HG03442 (cell line): Measurements from ENCODE around the gene NXPE3.
"Not testable (repeated sequence)": the region's sequence is repeated elsewhere in the genome, so short reads cannot be mapped to it uniquely, and the experiment has no call there.

Experiments used
- ATAC-seq: cut with Tn5 transposase; IDR thresholded peaks from one replicate; pipeline ENCODE4 v1.9.1; 2021; ENCODE audit warnings: mild to moderate bottlenecking, moderate library complexity; ENCODE audit not compliant: unreplicated experiment

NXPE3 gene

DNA sequence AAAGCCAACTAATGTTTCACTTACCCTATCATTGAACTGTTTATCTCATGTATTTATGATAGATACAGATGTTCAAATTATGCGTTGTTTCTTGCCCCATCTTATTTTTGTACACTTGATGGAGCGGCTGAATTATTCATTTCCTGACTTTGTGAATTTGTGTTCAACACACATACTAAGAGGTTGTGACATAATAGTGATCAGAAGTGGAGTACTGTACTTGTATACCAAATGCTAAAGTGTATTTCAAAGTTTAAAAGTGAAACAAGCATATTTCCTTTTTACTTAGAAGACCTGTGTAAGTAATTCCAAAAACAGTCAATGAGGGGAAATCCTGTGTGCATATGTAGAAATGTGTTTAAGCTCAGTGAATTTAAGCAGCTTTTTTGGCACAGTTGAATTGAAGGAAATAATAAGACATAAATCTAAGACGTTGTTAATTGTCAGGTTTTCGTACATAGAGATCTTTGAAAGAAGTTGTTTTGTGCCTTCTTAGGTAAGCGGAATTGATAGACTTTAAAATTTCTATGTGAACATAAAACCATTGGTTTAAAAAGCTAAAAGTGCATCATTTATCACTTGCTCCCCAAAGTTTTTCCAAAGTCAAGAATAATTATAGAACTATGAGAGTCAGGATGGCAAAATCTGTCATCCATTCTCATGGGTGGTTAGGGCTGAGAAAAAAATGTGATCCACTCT is 72.2 kb downstream of the NXPE3 start:
- no peak for ATAC-seq

DNA sequence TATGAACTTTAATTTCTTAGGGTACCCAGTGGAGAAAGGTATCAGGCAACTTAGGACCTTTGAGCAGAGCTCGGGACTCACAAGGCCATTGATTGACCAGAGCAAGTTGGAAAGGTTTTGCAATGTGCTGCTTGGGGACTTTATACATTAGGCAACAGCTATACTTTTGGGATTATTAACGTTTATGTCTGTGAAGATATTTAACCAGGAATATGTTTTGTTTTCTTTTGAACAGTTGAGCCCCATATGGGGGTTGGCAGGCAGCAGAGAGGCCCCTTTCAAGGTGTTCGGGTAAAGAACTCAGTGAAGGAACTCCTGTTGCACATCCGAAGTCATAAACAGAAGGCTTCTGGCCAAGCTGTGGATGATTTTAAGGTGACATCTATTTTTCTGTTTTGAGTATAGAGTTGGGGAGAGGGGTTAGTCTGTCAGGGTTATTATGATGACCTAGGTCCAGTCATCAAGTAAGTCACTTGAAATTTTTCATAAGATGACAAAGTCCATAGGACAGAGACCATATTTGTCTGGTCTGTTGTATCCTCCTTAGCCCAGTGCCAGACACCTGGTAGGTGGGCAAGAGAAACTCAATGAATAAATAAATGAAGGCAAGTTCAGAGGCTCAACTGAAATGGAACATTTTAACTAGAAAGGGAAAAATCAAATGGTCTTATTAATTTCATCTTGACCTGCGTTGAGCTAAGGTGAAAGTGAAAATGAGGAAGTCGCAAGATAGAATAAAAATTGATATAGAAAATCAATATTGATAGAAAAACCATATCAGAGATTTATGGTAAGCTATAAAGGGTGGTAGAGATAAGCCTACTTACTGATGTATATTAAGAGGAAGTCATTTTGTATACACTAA is 73.1 kb downstream of the NXPE3 start:
- no peak for ATAC-seq

DNA sequence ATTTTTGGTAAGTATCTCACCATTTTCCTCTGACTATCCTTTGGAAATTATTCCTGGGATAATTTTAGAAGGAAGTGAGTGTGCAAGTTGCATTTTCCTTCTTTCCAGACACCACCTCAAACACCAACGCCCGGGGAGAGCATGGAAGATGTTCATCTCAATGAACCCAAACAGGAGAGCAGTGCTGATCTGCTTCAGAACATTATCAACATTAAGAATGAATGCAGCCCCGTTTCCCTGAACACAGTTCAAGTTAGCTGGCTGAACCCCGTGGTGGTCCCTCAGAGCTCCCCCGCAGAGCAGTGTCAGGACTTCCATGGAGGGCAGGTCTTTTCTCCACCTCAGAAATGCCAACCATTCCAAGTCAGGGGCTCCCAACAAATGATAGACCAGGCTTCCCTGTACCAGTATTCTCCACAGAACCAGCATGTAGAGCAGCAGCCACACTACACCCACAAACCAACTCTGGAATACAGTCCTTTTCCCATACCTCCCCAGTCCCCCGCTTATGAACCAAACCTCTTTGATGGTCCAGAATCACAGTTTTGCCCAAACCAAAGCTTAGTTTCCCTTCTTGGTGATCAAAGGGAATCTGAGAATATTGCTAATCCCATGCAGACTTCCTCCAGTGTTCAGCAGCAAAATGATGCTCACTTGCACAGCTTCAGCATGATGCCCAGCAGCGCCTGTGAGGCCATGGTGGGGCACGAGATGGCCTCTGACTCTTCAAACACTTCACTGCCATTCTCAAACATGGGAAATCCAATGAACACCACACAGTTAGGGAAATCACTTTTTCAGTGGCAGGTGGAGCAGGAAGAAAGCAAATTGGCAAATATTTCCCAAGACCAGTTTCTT is 74.2 kb downstream of the NXPE3 start:
- no peak for ATAC-seq

DNA sequence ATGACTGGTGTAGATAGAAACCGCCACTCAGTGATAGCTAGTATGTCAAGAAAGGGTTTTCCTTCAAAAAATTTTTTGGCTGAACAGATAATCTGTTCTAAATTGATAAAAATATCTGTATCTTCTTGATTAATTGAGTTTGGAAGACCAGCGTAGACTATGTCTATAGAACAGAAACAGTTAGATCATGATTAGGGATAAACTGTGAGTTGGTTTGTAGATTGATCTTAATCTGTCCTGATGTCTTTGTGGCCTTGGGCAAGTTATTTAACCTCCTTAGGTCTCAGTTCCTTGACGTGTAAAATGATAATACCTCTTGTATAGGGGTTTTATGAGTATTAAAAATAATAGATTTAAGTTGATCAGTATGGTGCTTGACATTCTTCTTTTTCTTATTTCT is 75.0 kb downstream of the NXPE3 start:
- no peak for ATAC-seq

DNA sequence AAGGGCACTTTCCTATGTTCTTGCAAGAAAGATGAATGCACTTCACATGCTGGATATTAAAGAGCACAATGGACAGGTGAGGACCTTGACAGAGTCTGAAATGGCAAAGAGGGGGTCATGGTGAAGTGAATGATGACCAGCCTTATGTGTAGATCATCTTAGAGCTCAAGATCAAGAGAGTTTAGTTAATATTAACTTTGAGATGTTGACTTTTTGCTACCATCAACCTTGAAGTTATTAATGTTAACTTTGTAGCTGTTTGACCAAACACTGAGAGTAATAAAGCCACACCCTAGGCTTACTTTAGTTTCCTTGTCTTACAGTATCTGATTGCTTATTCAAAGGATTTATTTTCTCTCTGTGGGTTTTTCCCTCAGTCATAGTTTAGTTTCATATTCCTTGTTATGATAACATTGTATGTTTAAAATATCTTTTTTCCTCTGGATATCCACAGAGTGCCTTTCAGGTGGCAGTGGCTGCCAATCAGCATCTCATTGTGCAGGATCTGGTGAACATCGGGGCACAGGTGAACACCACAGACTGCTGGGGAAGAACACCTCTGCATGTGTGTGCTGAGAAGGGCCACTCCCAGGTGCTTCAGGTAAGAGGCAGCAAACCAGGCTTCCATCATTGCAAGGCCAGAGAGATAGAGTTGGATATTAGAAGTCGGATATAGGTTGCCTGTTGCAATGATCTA is 75.7 kb downstream of the NXPE3 start:
- no peak for ATAC-seq

DNA sequence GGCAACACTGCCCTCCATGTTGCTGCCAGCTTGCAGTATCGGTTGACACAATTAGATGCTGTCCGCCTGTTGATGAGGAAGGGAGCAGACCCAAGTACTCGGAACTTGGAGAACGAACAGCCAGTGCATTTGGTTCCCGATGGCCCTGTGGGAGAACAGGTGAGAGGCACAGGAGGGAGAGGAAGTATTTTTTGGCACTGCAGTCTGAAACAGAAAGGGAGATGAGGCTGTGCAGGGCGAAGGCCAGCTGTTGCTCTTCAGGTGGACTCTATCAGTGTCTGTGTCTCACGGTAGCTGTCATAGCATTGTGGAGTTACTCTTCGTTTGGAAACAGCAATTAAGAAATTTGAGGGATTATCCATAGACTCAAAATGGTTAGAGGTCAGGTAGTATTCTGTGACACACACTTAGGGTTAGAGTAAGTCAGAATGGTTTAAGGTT is 78.3 kb downstream of the NXPE3 start:
- no peak for ATAC-seq

DNA sequence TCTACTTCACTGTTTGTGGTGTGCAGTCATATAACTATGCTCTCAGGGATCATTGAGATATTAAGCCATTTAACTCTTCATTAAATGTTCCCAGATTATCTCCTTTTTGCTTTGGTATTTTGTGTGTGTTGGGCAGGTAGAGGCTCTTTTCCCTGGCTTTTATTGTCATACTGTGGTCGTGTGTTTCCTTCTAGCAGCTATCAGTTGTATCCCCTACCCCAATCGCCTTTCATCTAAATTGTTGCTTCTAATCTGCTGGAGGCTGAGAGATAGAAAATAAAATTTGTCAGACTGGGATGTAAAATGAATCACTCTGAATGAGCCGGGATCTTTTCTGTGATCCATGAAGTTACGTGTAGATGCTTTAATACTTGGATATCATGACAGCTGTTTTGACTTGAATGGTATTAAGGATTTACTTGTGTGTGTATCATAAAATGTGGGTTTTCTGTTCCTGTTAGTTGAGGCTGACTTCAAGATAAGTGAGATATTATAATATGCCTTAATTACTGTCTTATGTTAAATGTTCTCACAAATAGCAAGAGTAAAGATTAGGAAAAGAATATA is 79.5 kb downstream of the NXPE3 start:
- ATAC-seq, result no peak

DNA sequence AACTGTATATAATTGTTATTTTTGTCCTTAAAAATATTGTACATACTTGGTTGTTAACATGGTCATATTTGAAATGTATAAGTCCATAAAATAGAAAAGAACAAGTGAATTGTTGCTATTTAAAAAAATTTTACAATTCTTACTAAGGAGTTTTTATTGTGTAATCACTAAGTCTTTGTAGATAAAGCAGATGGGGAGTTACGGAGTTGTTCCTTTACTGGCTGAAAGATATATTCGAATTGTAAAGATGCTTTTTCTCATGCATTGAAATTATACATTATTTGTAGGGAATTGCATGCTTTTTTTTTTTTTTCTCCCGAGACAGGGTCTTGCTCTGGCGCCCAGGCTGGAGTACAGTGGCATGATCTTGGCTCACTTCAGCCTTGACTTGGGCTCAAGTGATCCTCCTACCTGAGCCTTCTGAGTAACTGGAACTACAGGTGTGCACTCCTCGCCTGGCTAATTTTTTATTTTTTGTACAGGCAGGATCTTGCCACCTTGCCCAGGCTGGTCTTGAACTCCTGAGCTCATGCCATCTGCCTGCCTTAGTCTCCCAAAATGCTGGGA is 81.0 kb downstream of the NXPE3 start:
- no peak for ATAC-seq

DNA sequence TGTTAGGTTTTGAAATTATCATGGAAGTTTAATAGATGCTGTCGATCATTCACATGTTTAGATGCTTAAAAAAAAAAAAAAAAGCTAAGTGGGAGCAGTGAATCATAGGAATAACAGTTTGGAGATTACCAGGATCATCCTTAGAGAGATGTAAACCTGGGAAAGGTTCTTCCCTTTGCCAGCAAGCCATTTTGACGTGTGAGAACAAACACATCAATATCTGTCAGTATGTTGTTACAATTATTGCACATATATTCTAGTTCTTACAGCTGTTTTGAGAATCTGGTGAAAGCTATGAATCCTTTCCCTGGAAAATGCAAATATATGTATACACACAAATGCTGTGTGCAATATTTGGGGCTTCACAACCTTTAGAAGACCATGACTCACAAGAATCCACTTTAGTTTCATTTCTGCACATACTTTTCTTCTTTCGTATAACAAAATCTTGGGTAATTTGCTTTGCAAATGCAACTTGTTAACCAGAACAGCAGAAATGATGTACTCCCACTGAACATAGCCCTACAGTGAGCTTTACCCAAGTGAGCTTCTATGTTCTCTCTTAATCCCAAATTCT is 82.3 kb downstream of the NXPE3 start:
- ATAC-seq, result peak; percentile 40

DNA sequence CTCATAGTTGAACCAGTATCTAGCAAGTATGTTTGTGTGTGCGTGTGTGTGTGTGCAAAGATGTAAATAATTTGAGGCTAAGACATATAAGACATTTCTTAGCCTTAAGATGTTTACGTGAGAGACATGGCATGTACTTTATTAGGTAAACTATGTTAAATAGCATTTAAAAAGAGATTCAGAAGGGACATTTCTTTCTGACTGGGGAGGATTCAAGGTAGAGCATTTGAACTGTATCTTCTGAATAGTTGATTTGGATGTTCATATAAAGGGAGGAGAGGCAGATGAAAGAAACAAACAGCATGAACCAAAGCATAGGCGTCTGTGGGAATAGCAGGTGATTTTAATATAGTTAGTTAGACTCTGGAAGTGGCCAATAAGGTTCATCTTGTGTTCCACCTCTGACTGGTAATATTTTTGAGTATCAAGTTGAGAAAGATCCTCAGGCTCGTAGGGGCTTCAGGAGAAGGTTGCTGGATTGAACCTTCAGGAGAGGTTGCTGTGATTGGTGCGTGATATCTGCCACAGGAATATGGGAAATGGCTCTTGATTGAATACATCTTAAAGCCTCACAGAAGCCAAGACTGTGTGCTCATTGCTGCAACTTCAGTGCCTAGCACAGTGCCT is 82.9 kb downstream of the NXPE3 start:
- no peak for ATAC-seq

DNA sequence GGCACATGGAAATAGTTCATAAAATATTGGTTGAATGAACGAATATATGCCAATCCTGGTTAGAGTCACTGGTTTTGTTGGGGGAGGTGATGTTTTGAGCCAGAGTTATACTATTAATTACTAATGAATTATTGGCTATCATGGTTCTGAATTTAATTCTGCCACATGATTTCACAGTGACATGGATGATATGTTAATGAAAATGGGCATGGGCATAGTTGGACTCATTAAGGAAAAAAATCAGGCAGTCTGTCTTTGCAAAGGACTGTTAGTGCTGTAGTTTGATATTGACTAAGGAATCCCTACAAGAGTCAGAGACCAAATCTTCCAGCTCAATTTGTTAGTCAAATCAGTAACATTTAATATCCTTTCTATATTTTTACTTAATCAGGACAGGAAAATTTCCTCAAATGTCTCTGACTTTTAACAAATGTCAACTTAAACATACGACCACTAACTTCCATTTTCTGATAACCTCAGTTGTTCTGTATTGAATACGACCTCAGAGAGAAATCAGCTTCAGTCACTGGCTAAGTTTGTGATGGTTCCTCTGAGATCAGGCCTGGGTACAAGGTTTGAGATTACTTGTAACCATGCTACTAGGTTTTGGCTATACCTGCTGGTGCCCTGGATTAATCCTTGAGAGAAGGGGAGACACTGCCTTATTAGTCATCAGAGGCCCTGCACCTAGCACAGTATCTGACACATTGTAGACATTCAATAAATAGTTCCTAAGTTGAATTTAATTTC is 83.6 kb downstream of the NXPE3 start:
- no peak for ATAC-seq

DNA sequence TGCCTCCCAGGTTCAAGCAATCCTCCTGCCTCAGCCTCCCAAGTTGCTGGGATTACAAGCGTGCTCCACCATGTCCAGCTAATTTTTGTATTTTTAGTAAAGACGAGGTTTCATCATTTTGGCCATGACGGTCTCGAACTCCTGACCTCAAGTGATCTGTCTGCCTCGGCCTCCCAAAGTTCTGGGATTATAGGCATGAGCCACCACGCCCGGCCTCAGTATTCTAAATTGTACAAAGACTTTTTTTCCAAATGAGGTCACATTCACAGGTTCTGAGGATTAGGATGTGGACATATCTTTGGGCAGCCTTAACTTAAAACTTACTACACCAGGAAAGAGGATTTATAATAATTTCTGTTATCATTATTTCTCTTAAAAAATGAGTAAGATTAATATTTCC is 85.9 kb downstream of the NXPE3 start:
- not testable (repeated sequence) for ATAC-seq

DNA sequence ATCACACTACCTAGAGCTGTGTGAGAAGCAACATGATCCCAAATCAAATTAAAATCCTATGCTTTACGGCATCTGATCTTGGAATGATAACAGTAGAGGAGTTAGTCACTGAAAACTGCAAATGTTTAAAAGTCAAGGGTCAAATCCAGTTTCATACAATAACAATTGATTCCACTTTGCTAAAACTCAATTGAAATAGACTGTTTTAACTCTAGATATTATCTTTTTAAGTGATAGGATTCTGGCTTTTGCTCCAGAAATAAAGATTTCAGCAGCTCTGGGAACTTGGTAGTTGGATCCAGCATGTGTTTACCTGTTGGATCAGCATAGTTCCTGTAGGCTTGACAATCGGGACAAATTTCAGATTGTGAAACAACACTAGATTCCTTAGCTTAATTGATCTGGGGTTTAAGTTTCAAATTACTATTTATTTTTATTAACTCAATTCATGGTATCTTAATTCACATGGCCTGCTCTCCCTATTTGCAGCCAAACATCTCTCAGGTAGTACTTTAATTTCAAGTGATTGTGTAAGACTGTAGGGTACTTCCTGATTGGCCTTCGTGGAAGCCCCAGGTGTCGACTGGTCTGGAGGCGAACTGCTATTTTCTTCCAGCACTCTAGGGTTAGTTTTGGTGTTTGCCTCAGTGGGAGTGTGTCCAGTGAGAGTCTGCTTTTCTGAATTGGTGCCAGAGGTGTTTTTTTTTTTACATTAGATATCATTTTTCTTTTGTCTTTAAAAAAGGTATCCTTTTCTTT is 86.9 kb downstream of the NXPE3 start:
- no peak for ATAC-seq

DNA sequence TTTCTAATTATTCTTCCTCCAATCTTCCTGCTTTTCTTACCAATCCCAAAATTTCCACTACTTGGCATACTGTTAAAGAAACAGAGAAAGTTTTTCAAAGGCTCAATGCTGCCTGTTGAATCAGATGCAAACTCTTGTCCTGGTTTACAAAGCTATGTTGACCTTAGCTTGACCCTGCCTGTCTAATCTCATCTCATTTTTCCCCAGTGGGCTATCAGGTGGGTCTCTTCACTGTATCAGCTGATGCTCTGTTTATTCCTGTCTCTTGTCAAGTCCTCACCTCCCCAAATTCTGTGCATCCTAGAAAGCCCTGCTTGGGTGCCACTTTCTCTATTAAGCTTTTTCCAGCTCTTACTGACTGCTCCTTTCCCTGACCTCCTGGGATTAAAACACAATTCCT is 88.5 kb downstream of the NXPE3 start:
- no peak for ATAC-seq

DNA sequence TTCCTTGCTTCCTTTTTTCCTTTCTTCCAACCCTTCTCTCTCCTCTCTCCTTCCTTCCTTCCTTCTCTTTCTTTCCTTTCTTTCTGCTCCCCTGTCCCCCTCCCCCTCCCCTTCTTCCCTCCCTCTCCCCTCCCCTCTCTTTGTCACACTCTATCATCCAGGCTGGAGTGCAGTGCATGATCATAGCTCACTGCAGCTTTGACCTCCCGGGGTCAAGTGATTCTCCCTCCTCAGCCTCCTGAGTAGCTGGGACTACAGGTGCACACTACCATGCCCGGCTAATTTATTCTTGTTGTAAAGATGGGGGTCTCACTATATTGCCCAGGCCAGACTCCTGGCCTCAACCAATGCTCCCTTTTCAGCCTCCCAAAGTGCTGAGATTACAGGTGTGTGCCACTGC is 89.0 kb downstream of the NXPE3 start:
- ATAC-seq, result no peak

DNA sequence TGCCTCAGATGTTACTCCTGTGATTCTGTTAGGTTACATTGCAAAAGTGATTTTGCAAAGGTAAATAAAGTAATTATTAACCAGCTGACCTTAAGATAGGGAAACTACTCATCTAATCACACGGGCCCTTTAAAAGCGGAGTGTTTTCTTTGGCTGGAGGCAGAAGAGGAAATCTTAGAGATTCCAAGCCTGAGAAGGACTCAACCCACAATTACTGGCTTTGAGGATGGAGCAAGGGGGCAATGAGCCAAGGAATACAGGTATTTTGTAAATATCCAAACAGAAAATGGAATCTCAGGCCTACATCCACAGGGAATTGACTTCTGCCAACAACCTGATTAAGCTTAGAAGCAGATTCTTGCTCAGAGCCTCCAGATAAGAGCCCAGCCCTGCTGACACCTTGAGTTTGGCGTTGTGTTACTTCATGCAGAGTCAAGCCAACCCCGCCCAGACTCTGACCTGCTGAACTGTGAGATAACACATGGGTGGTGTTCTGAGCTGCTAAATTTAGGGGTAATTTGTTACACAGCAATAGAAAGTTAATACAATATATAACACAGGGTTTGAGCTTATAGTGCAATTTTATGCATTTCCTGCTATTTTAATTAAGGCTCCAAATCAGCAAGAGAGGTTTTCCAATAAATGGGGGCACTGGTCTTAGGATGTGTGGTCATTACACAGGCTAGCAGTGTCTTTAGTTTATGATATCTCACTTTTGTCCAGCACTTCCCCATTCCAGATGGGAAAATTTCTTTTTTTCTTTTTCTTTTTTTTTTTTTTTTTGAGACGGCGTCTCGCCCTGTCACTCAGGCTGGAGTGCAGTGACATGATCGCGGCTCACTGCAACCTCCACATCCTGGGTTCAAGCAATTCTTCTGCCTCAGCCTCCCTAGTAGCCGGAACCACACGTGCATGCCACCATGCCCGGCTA is 89.8 kb downstream of the NXPE3 start:
- ATAC-seq, result no peak

DNA sequence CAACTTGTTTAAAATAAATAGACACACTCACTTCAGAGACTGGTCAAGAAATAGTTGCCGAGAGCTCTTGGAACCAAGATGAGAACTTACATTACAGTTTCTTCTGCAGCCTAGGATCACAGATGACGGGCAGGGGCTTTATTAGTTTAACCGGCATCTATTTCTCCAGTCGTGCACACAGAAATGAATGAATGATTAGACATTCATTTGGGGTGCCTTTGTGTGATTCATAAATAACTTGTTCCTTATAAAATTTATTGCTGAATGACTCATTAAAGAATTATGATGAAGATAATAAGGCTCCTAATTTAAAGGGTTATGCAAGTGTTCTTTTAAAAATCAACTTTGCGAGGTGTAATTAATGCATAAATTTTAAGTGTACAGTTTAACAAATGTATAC is 91.1 kb downstream of the NXPE3 start:
- ATAC-seq, result no peak
